Ishikawa (cell line): Measurements from ENCODE around the gene HMGCS1.

Experiments
- CEBPB ChIP-seq: IDR thresholded peaks from 2 replicates; pipeline ENCODE4 v1.6.1; 2012
- CREB1 ChIP-seq: IDR thresholded peaks from 2 replicates; pipeline ENCODE4 v1.6.1; 2012; ENCODE audit warnings: low read depth
- EGR1 ChIP-seq: IDR thresholded peaks from 2 replicates; pipeline ENCODE4 v1.6.1; 2012
- EP300 ChIP-seq: IDR thresholded peaks from 2 replicates; pipeline ENCODE4 v1.6.1; 2012; ENCODE audit warnings: borderline replicate concordance
- FOXM1 ChIP-seq: IDR thresholded peaks from 2 replicates; pipeline ENCODE4 v1.6.1; 2012; ENCODE audit warnings: low read depth, borderline replicate concordance
- MAX ChIP-seq: IDR thresholded peaks from 2 replicates; pipeline ENCODE4 v1.6.1; 2012
- NFIC ChIP-seq: IDR thresholded peaks from 2 replicates; pipeline ENCODE4 v1.6.1; 2012
- RAD21 ChIP-seq: IDR thresholded peaks from 2 replicates; pipeline ENCODE4 v1.6.1; 2012; ENCODE audit warnings: low read depth
- TAF1 ChIP-seq: IDR thresholded peaks from 2 replicates; pipeline ENCODE4 v1.6.1; 2012; ENCODE audit warnings: low read depth, mild to moderate bottlenecking
- TCF12 ChIP-seq: IDR thresholded peaks from 2 replicates; pipeline ENCODE4 v1.6.1; 2012; ENCODE audit warnings: low read depth
- TEAD4 ChIP-seq: IDR thresholded peaks from 2 replicates; pipeline ENCODE4 v1.6.1; 2012
- USF1 ChIP-seq: IDR thresholded peaks from 2 replicates; pipeline ENCODE4 v1.6.1; 2012
- YY1 ChIP-seq: IDR thresholded peaks from 2 replicates; pipeline ENCODE4 v1.6.1; 2012; ENCODE audit warnings: low read depth
- ZBTB7A ChIP-seq: IDR thresholded peaks from 2 replicates; pipeline ENCODE4 v1.6.1; 2012; ENCODE audit warnings: low read depth
- TF ChIP-seq, protein P1 (sequence below): IDR thresholded peaks from 2 replicates; pipeline ENCODE4 v1.6.1; 2012; ENCODE audit warnings: low read depth, mild to moderate bottlenecking

HMGCS1 gene

DNA sequence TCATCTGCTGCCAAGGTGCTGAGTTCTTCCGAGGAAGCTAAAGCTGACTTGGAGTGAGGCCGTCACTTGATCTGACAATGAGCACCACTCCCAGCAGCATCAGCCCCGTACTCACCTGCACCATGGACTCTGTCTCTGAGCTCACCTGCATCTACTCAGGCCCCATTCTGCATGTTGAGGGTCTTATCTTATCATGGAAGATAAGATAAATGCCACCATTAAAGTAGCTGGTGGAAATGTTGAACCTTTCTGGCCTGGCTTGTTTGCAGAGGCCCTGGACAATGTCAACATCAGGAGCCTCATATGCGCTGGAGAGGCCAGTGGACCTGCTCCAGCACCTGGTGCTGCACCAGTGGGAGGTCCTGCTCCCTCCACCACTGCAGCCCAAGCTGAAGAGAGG is 35.0 kb upstream of the HMGCS1 start:
- TF ChIP-seq CREB1, result no peak
- TF ChIP-seq FOXM1, result no peak
- no peak for TF ChIP-seq RAD21
- TF ChIP-seq TCF12, result no peak
- TF ChIP-seq ZBTB7A, result no peak
- TF ChIP-seq TAF1, result no peak
- no peak for TF ChIP-seq EP300
- no peak for TF ChIP-seq EGR1
- TF ChIP-seq, protein P1, sequence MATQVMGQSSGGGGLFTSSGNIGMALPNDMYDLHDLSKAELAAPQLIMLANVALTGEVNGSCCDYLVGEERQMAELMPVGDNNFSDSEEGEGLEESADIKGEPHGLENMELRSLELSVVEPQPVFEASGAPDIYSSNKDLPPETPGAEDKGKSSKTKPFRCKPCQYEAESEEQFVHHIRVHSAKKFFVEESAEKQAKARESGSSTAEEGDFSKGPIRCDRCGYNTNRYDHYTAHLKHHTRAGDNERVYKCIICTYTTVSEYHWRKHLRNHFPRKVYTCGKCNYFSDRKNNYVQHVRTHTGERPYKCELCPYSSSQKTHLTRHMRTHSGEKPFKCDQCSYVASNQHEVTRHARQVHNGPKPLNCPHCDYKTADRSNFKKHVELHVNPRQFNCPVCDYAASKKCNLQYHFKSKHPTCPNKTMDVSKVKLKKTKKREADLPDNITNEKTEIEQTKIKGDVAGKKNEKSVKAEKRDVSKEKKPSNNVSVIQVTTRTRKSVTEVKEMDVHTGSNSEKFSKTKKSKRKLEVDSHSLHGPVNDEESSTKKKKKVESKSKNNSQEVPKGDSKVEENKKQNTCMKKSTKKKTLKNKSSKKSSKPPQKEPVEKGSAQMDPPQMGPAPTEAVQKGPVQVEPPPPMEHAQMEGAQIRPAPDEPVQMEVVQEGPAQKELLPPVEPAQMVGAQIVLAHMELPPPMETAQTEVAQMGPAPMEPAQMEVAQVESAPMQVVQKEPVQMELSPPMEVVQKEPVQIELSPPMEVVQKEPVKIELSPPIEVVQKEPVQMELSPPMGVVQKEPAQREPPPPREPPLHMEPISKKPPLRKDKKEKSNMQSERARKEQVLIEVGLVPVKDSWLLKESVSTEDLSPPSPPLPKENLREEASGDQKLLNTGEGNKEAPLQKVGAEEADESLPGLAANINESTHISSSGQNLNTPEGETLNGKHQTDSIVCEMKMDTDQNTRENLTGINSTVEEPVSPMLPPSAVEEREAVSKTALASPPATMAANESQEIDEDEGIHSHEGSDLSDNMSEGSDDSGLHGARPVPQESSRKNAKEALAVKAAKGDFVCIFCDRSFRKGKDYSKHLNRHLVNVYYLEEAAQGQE, result no peak
- no peak for TF ChIP-seq CEBPB
- no peak for TF ChIP-seq MAX
- TF ChIP-seq YY1, result no peak

- no peak for TF ChIP-seq TAF1
- no peak for TF ChIP-seq USF1
- no peak for TF ChIP-seq TCF12
- TF ChIP-seq FOXM1, result no peak
- TF ChIP-seq NFIC, result no peak
- TF ChIP-seq RAD21, result no peak
- TF ChIP-seq, protein P1, result no peak
- no peak for TF ChIP-seq YY1
- TF ChIP-seq ZBTB7A, result no peak
- no peak for TF ChIP-seq EGR1
- TF ChIP-seq TEAD4, result no peak
- no peak for TF ChIP-seq MAX
- TF ChIP-seq EP300, result no peak
- no peak for TF ChIP-seq CREB1
- TF ChIP-seq CEBPB, result no peak
Measured at GRCh38 chr5:43338862-43339261, 25.6 kb upstream of the HMGCS1 start.

- TF ChIP-seq EP300, result no peak
Measured at GRCh38 chr5:43336159-43336558, 22.9 kb upstream of the HMGCS1 start.

- TF ChIP-seq NFIC (no peak), FOXM1 (no peak), CREB1 (no peak), EP300 (no peak), TEAD4 (no peak), USF1 (no peak), TAF1 (no peak), YY1 (no peak)
- TF ChIP-seq, protein P1, result no peak
Measured at GRCh38 chr5:43335681-43336080, 22.5 kb upstream of the HMGCS1 start.

DNA sequence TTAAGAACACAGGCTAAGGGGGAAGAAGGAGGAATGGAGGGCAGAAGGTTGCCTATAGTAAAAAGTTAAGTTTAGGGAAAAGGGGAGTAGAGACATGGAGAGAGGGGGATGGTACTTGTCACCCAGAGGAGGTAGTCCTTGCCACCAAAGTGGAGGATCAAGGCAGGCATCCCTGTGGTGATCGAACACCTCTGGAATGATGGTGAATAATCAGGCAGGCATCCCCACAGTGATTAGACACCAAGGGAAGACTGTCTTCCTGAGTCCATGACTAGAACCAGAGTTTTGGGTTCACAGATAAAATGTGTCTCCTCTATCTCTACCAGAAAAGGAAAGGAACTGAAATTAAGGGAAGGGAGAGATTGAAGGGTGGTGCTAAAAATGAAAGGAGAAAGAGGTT is 19.2 kb upstream of the HMGCS1 start:
- TF ChIP-seq TCF12 (no peak), MAX (no peak), TAF1 (no peak), ZBTB7A (no peak), YY1 (no peak), NFIC (no peak), EP300 (no peak), EGR1 (no peak), RAD21 (no peak), CREB1 (no peak)
- TF ChIP-seq, protein P1, result no peak
